ENCODE results near the gene FAR1.

GRCh38 chr11:13668957-13669521 is 571 bp downstream of the FAR1 start:
- TF ChIP-seq POLR2A (IDR thresholded peaks at IDR 0.05): no peak
- no peak for TF ChIP-seq CTCF (IDR thresholded peaks at IDR 0.05)

Data from body of pancreas (tissue), 4 donors.